HG03439 (cell line): ENCODE measurements around the gene SULF2.

Experiments used
- ATAC-seq: cut with Tn5 transposase; IDR thresholded peaks from one replicate; pipeline ENCODE4 v1.9.1; 2021; ENCODE audit warnings: mild to moderate bottlenecking, moderate library complexity; ENCODE audit not compliant: unreplicated experiment

SULF2 gene

GRCh38 chr20:47672886-47673670, 112.2 kb downstream of the SULF2 start:
- no peak for ATAC-seq

- no peak for ATAC-seq
Measured at GRCh38 chr20:47672166-47672565, 113.1 kb downstream of the SULF2 start.

GRCh38 chr20:47670913-47671312, 114.4 kb downstream of the SULF2 start:
- ATAC-seq = no peak

GRCh38 chr20:47669927-47670890, 115.1 kb downstream of the SULF2 start:
- ATAC-seq = no peak

- ATAC-seq = no peak
Measured at GRCh38 chr20:47669489-47669888, 115.8 kb downstream of the SULF2 start.

- ATAC-seq = no peak
Measured at GRCh38 chr20:47669152-47669425, 116.2 kb downstream of the SULF2 start.

- no peak for ATAC-seq
Measured at GRCh38 chr20:47668313-47669151, 116.7 kb downstream of the SULF2 start.

GRCh38 chr20:47667531-47668312, 117.6 kb downstream of the SULF2 start:
- no peak for ATAC-seq

- no peak for ATAC-seq
Measured at GRCh38 chr20:47667086-47667485, 118.2 kb downstream of the SULF2 start.

GRCh38 chr20:47666304-47666703, 119.0 kb downstream of the SULF2 start:
- ATAC-seq = no peak

- ATAC-seq = no peak
Measured at GRCh38 chr20:47665221-47665991, 119.9 kb downstream of the SULF2 start.

- ATAC-seq = no peak
Measured at GRCh38 chr20:47664744-47665143, 120.5 kb downstream of the SULF2 start.

- ATAC-seq = no peak
Measured at GRCh38 chr20:47664068-47664437, 121.2 kb downstream of the SULF2 start.

- ATAC-seq = no peak
Measured at GRCh38 chr20:47663354-47664067, 121.8 kb downstream of the SULF2 start.

- no peak for ATAC-seq
Measured at GRCh38 chr20:47662483-47663353, 122.6 kb downstream of the SULF2 start.

- no peak for ATAC-seq
Measured at GRCh38 chr20:47661714-47662113, 123.6 kb downstream of the SULF2 start.

- no peak for ATAC-seq
Measured at GRCh38 chr20:47660983-47661700, 124.1 kb downstream of the SULF2 start.

GRCh38 chr20:47660602-47660905, 124.7 kb downstream of the SULF2 start:
- no peak for ATAC-seq
